GM12878 (cell line): Measurements from ENCODE around the gene B3GALT5. TPM values are rescaled to one million over a fixed set of nuclear protein-coding genes. Genes with fewer than 3 reads are reported as not detected.

Experiments used
- ATAC-seq: fragments of 200-7000 bp; cut with Tn5 transposase; 3 replicates; pipeline ENCODE4 v1.9.1; 2020; ENCODE audit warnings: mild to moderate bottlenecking, moderate library complexity
- BruUV-seq: library from RNA; stranded (reverse); fragments of 400-500 nt; replicated peaks from 2 replicates; lab custom pipeline; 2021; lab: Mats Ljungman, UMichigan
- CTCF ChIA-PET: fragments of 300-600 bp; sonication (Branson Sonifier 250); formaldehyde crosslinking; extraction: SDS; loops from one replicate; lab custom pipeline; 2021; ENCODE audit warnings: inconsistent platforms; lab: Yijun Ruan, JAX
- POLR2A ChIA-PET: fragments of 350-600 bp; formaldehyde crosslinking; extraction: SDS; loops from one replicate; lab custom pipeline; 2021; ENCODE audit warnings: inconsistent platforms; lab: Charles Lee
- RAD21 ChIA-PET: fragments of 300-600 bp; sonication (Branson Sonifier 250); formaldehyde crosslinking; loops from one replicate; lab custom pipeline; 2023; ENCODE audit warnings: antibody characterized with exemption; ENCODE audit not compliant: unreplicated experiment; lab: Charles Lee
- SMC1A ChIA-PET: fragments of 300-600 bp; sonication (Branson Sonifier 250); formaldehyde crosslinking; loops from one replicate; lab custom pipeline; 2023; ENCODE audit not compliant: unreplicated experiment, uncharacterized antibody; lab: Charles Lee
- DNase-seq: peaks from one replicate; pipeline ENCODE4 v3.0.0-alpha.2; 2011; ENCODE audit warnings: low read depth, low spot score
- FAIRE-seq: peaks from 3 replicates; lab custom pipeline; 2011; peaks lifted over from hg19 to GRCh38; lab: Jason Lieb, UNC
- H2AFZ ChIP-seq: 2 replicates; pipeline ENCODE4 v1.6.0; 2011; ENCODE audit warnings: low read depth, low read length, control low read depth; ENCODE audit not compliant: control insufficient read depth
- H3K27ac ChIP-seq: 2 replicates; pipeline ENCODE4 v1.5.1; 2011; ENCODE audit warnings: control low read depth; ENCODE audit not compliant: control insufficient read depth, insufficient read depth
- H3K27me3 ChIP-seq, 2 experiments: replicated peaks in 1 of 2; 2 replicates each; pipeline versions ENCODE4 v1.6.0 to v1.6.1; 2011; ENCODE audit warnings: low read length in 1 of 2; ENCODE audit not compliant: control insufficient read depth in 2 of 2, insufficient read depth in 2 of 2
- H3K36me3 ChIP-seq, 2 experiments: 2 replicates each; pipeline ENCODE4 v1.5.1; 2011; ENCODE audit warnings: low read length in 1 of 2; ENCODE audit not compliant: control insufficient read depth in 2 of 2, insufficient read depth in 2 of 2
- H3K4me1 ChIP-seq: 2 replicates; pipeline ENCODE4 v1.6.1; 2011; ENCODE audit warnings: mild to moderate bottlenecking, low read length, moderate library complexity, mixed read lengths; ENCODE audit not compliant: control insufficient read depth, insufficient read depth
- H3K4me2 ChIP-seq: 2 replicates; pipeline ENCODE4 v1.6.0; 2011; ENCODE audit warnings: control low read depth; ENCODE audit not compliant: control insufficient read depth, insufficient read depth
- H3K4me3 ChIP-seq: fragments of 200-600 bp; sonication (generic); 2 replicates; pipeline ENCODE4 v1.5.1; 2016
- H3K79me2 ChIP-seq: 2 replicates; pipeline ENCODE4 v1.6.0; 2011; ENCODE audit warnings: low read length; ENCODE audit not compliant: control insufficient read depth, insufficient read depth
- H3K9ac ChIP-seq: 2 replicates; pipeline ENCODE4 v1.8.0; 2011; ENCODE audit warnings: low read length, control low read depth, mixed read lengths; ENCODE audit not compliant: control insufficient read depth, insufficient read depth
- H3K9me3 ChIP-seq: replicated peaks from 3 replicates; pipeline ENCODE4 v1.5.1; 2011; ENCODE audit warnings: mild to moderate bottlenecking, low read length; ENCODE audit not compliant: control insufficient read depth, insufficient read depth
- H4K20me1 ChIP-seq: 2 replicates; pipeline ENCODE4 v1.6.0; 2011; ENCODE audit not compliant: control insufficient read depth, insufficient read depth
- BMI1 ChIP-seq: fragments of 450-650 bp; IDR thresholded peaks from 2 replicates; pipeline ENCODE4 v1.6.1; 2016; ENCODE audit warnings: mild to moderate bottlenecking, moderate library complexity, borderline replicate concordance
- E2F4 ChIP-seq: IDR thresholded peaks from 2 replicates; pipeline ENCODE4 v1.6.1; 2012; ENCODE audit warnings: low read depth, low read length, improper control_type of control experiment
- ELK1 ChIP-seq: IDR thresholded peaks from 2 replicates; pipeline ENCODE4 v1.6.1; 2012; ENCODE audit warnings: low read depth, low read length, improper control_type of control experiment
- FOS ChIP-seq: IDR thresholded peaks from 3 replicates; pipeline ENCODE4 v1.6.1; 2011; ENCODE audit warnings: borderline replicate concordance; ENCODE audit not compliant: insufficient read length; ENCODE audit errors: extremely low read depth
- MXI1 ChIP-seq: fragments of 150-350 bp; IDR thresholded peaks from 2 replicates; pipeline ENCODE4 v1.6.1; 2011; ENCODE audit warnings: low read depth, mild to moderate bottlenecking, inconsistent platforms, low read length, improper control_type of control experiment
- MYC ChIP-seq: IDR thresholded peaks from 2 replicates; pipeline ENCODE4 v1.6.1; 2011; ENCODE audit warnings: mild to moderate bottlenecking, low read length, moderate library complexity, inconsistent platforms; ENCODE audit not compliant: insufficient read depth, insufficient replicate concordance, insufficient read length, severe bottlenecking
- NFYA ChIP-seq: IDR thresholded peaks from 2 replicates; pipeline ENCODE4 v1.6.1; 2011; ENCODE audit warnings: low read depth, mild to moderate bottlenecking, low read length, improper control_type of control experiment, borderline replicate concordance
- NFYB ChIP-seq: IDR thresholded peaks from 2 replicates; pipeline ENCODE4 v1.6.1; 2011; ENCODE audit warnings: low read depth, mild to moderate bottlenecking, low read length, improper control_type of control experiment, moderate library complexity; ENCODE audit not compliant: insufficient read depth
- NR2F1 ChIP-seq: fragments of 450-650 bp; conservative IDR thresholded peaks from 2 replicates; pipeline ENCODE4 v1.6.1; 2017; ENCODE audit warnings: mild to moderate bottlenecking
- PML ChIP-seq: IDR thresholded peaks from 2 replicates; pipeline ENCODE4 v1.6.1; 2012; ENCODE audit warnings: low read length, inconsistent platforms
- SIX5 ChIP-seq: IDR thresholded peaks from 2 replicates; pipeline ENCODE4 v1.6.1; 2011; ENCODE audit warnings: mild to moderate bottlenecking, low read depth, low read length, moderate library complexity; ENCODE audit not compliant: severe bottlenecking
- SKIL ChIP-seq: fragments of 450-650 bp; IDR thresholded peaks from 2 replicates; pipeline ENCODE4 v1.6.1; 2017; ENCODE audit warnings: mild to moderate bottlenecking, low read depth, inconsistent platforms; ENCODE audit not compliant: poor library complexity, severe bottlenecking
- SMARCA5 ChIP-seq: fragments of 450-650 bp; IDR thresholded peaks from 2 replicates; pipeline ENCODE4 v1.6.1; 2017; ENCODE audit warnings: mild to moderate bottlenecking
- STAT1 ChIP-seq: fragments of 450-650 bp; conservative IDR thresholded peaks from 2 replicates; pipeline ENCODE4 v1.6.1; 2014; ENCODE audit warnings: antibody characterized with exemption, mild to moderate bottlenecking
- WRNIP1 ChIP-seq: IDR thresholded peaks from 2 replicates; pipeline ENCODE4 v1.6.1; 2011; ENCODE audit warnings: low read depth, low read length, improper control_type of control experiment, borderline replicate concordance
- ZNF217 ChIP-seq: fragments of 450-650 bp; IDR thresholded peaks from 2 replicates; pipeline ENCODE4 v1.6.1; 2017; ENCODE audit warnings: antibody characterized with exemption, mild to moderate bottlenecking
- ZSCAN29 ChIP-seq: fragments of 450-650 bp; IDR thresholded peaks from 2 replicates; pipeline ENCODE4 v1.6.1; 2017; ENCODE audit warnings: mild to moderate bottlenecking, moderate library complexity
- whole genome bisulfite sequencing: methylation state at CpG from one replicate; pipeline ENCODE4 v1.1.6; 2016; ENCODE audit warnings: low lambda C conversion rate; ENCODE audit not compliant: insufficient replicate concordance, insufficient coverage; ENCODE audit errors: missing lambda C conversion rate; 5-methylcytosine and 5-hydroxymethylcytosine counted together
- in situ Hi-C: fragments of 300-500 bp; cut with MboI; formaldehyde crosslinking; loops from 9 replicates; pipeline ENCODE4 v1.14.3; 2018; ENCODE audit warnings: mixed read lengths
- intact Hi-C: fragments of 100-400 bp; cut with micrococcal nuclease; formaldehyde crosslinking; loops from one replicate; pipeline ENCODE4 v1.14.2; 2022; ENCODE audit not compliant: unreplicated experiment
- polyA plus RNA-seq, 11 experiments: library from polyadenylated mRNA; depleted of rRNA in 4 of 11; unstranded in 6 of 11; stranded (reverse) in 5 of 11; fragments of >200 nt; fragmentation: Nextera tagmentation in 4 of 11; fragmentation: Illumina TruSeq in 1 of 11; extraction: Ambion mirVana in 4 of 11; extraction: Trizol in 1 of 11; gene quantifications; 1 replicate in 1 of 11; 2 replicates in 10 of 11; pipeline versions ENCODE4 v1.2.1 to v1.2.3, GENCODE V29; 2011 to 2016; ENCODE audit warnings: inconsistent platforms in 2 of 11, missing spikeins in 2 of 11, low read depth in 1 of 11
- total RNA-seq, 4 experiments: library from RNA; depleted of rRNA in 3 of 4; stranded (reverse); fragments of >200 nt in 3 of 4; fragmentation: Illumina TruSeq in 1 of 4; extraction: Trizol in 1 of 4; gene quantifications; 2 replicates each; pipeline versions ENCODE4 v1.2.1 to v1.2.3, GENCODE V29; 2013 to 2021

Gene B3GALT5
- total and polyA plus RNA-seq, 10 of the 15 experiments (the other 5 are each of a cell fraction or from before 2014, with no cell fraction given) = 0.03 to 0.04 TPM; not detected in 8

GRCh38 chr21:39659070-39659815 lies 46.5 kb downstream of the B3GALT5 start (continued):
- no peak for TF ChIP-seq ELK1
- TF ChIP-seq E2F4 = no peak

- ATAC-seq (no peak), DNase-seq (no peak), FAIRE-seq (no peak)
- Histone ChIP-seq H3K79me2 (no peaks in the 10 kb centered on the region), H3K4me1 (no peaks in the 10 kb centered on the region), H3K4me2 (no peak overlapping the region), H4K20me1 (no peaks in the 10 kb centered on the region), H3K4me3 (no peak overlapping the region), H2AFZ (no peak overlapping the region), H3K27ac (no peak overlapping the region), H3K27me3 (no peaks in the 10 kb centered on the region), H3K9ac (no peak overlapping the region), H3K9me3 (no peaks in the 10 kb centered on the region; the same call in 2 of the 3 replicates), H3K36me3 (no peaks in the 10 kb centered on the region)
- intact Hi-C loops = no loop called here
- ChIA-PET POLR2A (no interaction called here), RAD21 (no interaction called here), CTCF (no interaction called here), SMC1A (no interaction called here)
- 17% methylated on average over 17 of the region's 17 CpGs for WGBS
- TF ChIP-seq ZNF217 (no peak), MYC (no peak), SMARCA5 (no peak), NFYA (no peak), BMI1 (no peak), SIX5 (no peak), MXI1 (no peak), STAT1 (no peak), ZSCAN29 (no peak), PML (no peak), WRNIP1 (no peak), SKIL (no peak), NFYB (no peak), FOS (no peak), NR2F1 (no peak)
- in situ Hi-C loops = no loop called here
- no TSS peak for BruUV-seq
These were observed 47.6 kb downstream of the B3GALT5 start for GRCh38 chr21:39660191-39660980.
